Smooth muscle cell of the umbilical artery (primary cell): ENCODE measurements around the gene WDHD1. TPM values are rescaled to one million over a fixed set of nuclear protein-coding genes. Genes with fewer than 3 reads are reported as not detected.

ENCODE experiments used
- total RNA-seq: library from RNA; depleted of rRNA; stranded (reverse); fragments of >200 nt; gene quantifications from 2 replicates; pipeline ENCODE4 v1.2.3, GENCODE V29; 2014

Gene WDHD1
- total RNA-seq: 9.5 and 17.7 TPM in 2 replicates

GRCh38 chr14:55026793-55027561, at the start of gene WDHD1, which contains the start of gene SOCS4:
Gene WDHD1, minus strand, starts transcription at chr14:55027099. Its CDS starts 312 bp downstream, at chr14:55026787.
Gene SOCS4, plus strand, starts transcription at chr14:55027236. Its CDS starts 15,806 bp downstream, at chr14:55043042.

GRCh38 chr14:55051423-55052268, 24.7 kb upstream of the WDHD1 start, which contains the start of gene MAPK1IP1L:
Gene MAPK1IP1L, plus strand, starts transcription at chr14:55051647. Its CDS starts 10,037 bp downstream, at chr14:55061684.

GRCh38 chr14:54902521-54903420, 124.1 kb downstream of the WDHD1 start, which contains the start of gene GCH1:
Gene GCH1, minus strand, starts transcription at chr14:54902826. Its CDS starts 163 bp downstream, at chr14:54902663.

Other genes with a start within 250 kb of the WDHD1 start
- 1.6 and 9.5 TPM in 2 replicates for gene GCH1, start 124.3 kb downstream of the WDHD1 start, total RNA-seq
- gene SOCS4, start 137 bp upstream of the WDHD1 start, total RNA-seq: 18.1 and 23.2 TPM in 2 replicates
- 17.8 and 30.9 TPM in 2 replicates for gene MAPK1IP1L, start 24.5 kb upstream of the WDHD1 start, total RNA-seq
- gene LGALS3, start 102.2 kb upstream of the WDHD1 start, total RNA-seq: 22.9 and 47.2 TPM in 2 replicates
- 3.3 and 23.8 TPM in 2 replicates for gene DLGAP5, start 164.5 kb upstream of the WDHD1 start, total RNA-seq
- 19.9 and 26.3 TPM in 2 replicates for gene FBXO34, start 244.3 kb upstream of the WDHD1 start, total RNA-seq